ENCODE results near the gene ANGPTL2.

ANGPTL2 gene

GRCh38 chr9:127165116-127165515 lies 42.7 kb upstream of the ANGPTL2 start:
- Histone ChIP-seq H3K36me3 (ENCODE audit: insufficient read depth, low read length) (no peaks in the 10 kb centered on the region; the same call in 1 of the 2 replicates), H3K9ac (ENCODE audit: low read length) (no peak overlapping the region), H2AFZ (ENCODE audit: low read length) (no peak overlapping the region), H3K27ac (ENCODE audit: low read depth, low read length, poor library complexity, severe bottlenecking) (no peak overlapping the region), H3K9me3 (ENCODE audit: low read length) (no peaks in the 10 kb centered on the region), H3K79me2 (ENCODE audit: insufficient read depth, low read length) (no peaks in the 10 kb centered on the region), H3F3A (ENCODE audit: insufficient read depth, low read length) (no peaks in the 10 kb centered on the region), H3K27me3 (ENCODE audit: insufficient read depth, low read length) (no peaks in the 10 kb centered on the region), H3K4me1 (ENCODE audit: insufficient read depth, low read length, severe bottlenecking) (peaks cover 21% of the 10 kb centered on the region), H3K4me3 (ENCODE audit: low read depth, low read length, poor library complexity, severe bottlenecking) (no peak overlapping the region), H4K20me1 (ENCODE audit: insufficient read depth, low read length) (no peaks in the 10 kb centered on the region), H3K4me2 (ENCODE audit: low read length) (no peak overlapping the region), H3K9me2 (ENCODE audit: low read depth, low read length) (no peaks in the 10 kb centered on the region)
- TF ChIP-seq EZH2 (IDR thresholded peaks at IDR 0.05; ENCODE audit: borderline replicate concordance, low read length) = no peak
- TF ChIP-seq CTCF (IDR thresholded peaks at IDR 0.05; ENCODE audit: low read length) = no peak

GRCh38 chr9:127163409-127163808 lies 41.0 kb upstream of the ANGPTL2 start:
- H3K4me1 ChIP-seq (ENCODE audit: insufficient read depth, low read length, severe bottlenecking) = peaks cover 21% of the 10 kb centered on the region
- no peaks in the 10 kb centered on the region for H4K20me1 ChIP-seq (ENCODE audit: insufficient read depth, low read length)
- H3K9me3 ChIP-seq (ENCODE audit: low read length) = no peaks in the 10 kb centered on the region
- H3K27ac ChIP-seq (ENCODE audit: low read depth, low read length, poor library complexity, severe bottlenecking) = no peak overlapping the region
- no peaks in the 10 kb centered on the region for H3F3A ChIP-seq (ENCODE audit: insufficient read depth, low read length)
- no peak overlapping the region for H2AFZ ChIP-seq (ENCODE audit: low read length)
- H3K4me3 ChIP-seq (ENCODE audit: low read depth, low read length, poor library complexity, severe bottlenecking) = no peak overlapping the region
- H3K79me2 ChIP-seq (ENCODE audit: insufficient read depth, low read length) = no peaks in the 10 kb centered on the region
- no peak overlapping the region for H3K4me2 ChIP-seq (ENCODE audit: low read length)
- no peak overlapping the region for H3K9ac ChIP-seq (ENCODE audit: low read length)
- no peak for TF ChIP-seq CTCF (IDR thresholded peaks at IDR 0.05; ENCODE audit: low read length)
- TF ChIP-seq EZH2 (IDR thresholded peaks at IDR 0.05; ENCODE audit: borderline replicate concordance, low read length) = no peak
- no peaks in the 10 kb centered on the region; the same call in 1 of the 2 replicates for H3K36me3 ChIP-seq (ENCODE audit: insufficient read depth, low read length)
- no peaks in the 10 kb centered on the region for H3K27me3 ChIP-seq (ENCODE audit: insufficient read depth, low read length)
- no peaks in the 10 kb centered on the region for H3K9me2 ChIP-seq (ENCODE audit: low read depth, low read length)

- Histone ChIP-seq H3K36me3 (ENCODE audit: insufficient read depth, low read length) (no peaks in the 10 kb centered on the region), H3K9me2 (ENCODE audit: low read depth, low read length) (no peaks in the 10 kb centered on the region), H3K9me3 (ENCODE audit: low read length) (no peaks in the 10 kb centered on the region), H3K4me1 (ENCODE audit: insufficient read depth, low read length, severe bottlenecking) (peaks cover 21% of the 10 kb centered on the region), H3K79me2 (ENCODE audit: insufficient read depth, low read length) (no peaks in the 10 kb centered on the region), H3K9ac (ENCODE audit: low read length) (no peak overlapping the region), H3K4me3 (ENCODE audit: low read depth, low read length, poor library complexity, severe bottlenecking) (no peak overlapping the region), H4K20me1 (ENCODE audit: insufficient read depth, low read length) (no peaks in the 10 kb centered on the region), H3F3A (ENCODE audit: insufficient read depth, low read length) (no peaks in the 10 kb centered on the region), H3K27ac (ENCODE audit: low read depth, low read length, poor library complexity, severe bottlenecking) (no peak overlapping the region), H3K4me2 (ENCODE audit: low read length) (no peak overlapping the region), H3K27me3 (ENCODE audit: insufficient read depth, low read length) (no peaks in the 10 kb centered on the region), H2AFZ (ENCODE audit: low read length) (no peak overlapping the region)
- TF ChIP-seq EZH2 (IDR thresholded peaks at IDR 0.05; ENCODE audit: borderline replicate concordance, low read length) = no peak
- TF ChIP-seq CTCF (IDR thresholded peaks at IDR 0.05; ENCODE audit: low read length) = no peak
These were observed 40.5 kb upstream of the ANGPTL2 start for GRCh38 chr9:127162864-127163365.
